ENCODE data around the gene USP40. TPM values are rescaled to one million over a fixed set of nuclear protein-coding genes. Genes with fewer than 3 reads are reported as not detected.

USP40 gene
- total RNA-seq, 1 experiment from 2014 or later = 10.3 TPM

DNA sequence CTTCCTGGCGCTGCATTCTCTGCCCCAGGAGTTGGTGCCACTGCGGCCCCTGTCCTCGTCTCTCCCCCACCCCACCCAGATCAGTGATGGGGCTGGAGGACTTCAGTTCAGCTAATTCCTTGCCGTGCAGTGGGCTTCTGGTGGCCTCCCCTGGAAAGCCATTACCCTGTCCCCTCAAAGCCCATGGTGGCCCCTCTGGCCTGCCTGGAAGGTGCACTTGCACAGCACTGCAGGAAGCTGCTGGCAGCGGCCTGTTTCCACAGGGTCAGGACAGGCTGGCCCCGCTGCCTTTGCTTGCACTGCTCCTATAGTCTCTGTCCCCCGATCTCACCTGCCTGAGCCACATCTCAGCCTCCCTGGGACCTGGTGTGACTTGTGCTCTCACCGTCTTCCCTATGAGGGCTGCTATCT, 105.1 kb downstream of the USP40 start (continued):
- TF ChIP-seq, protein P1, sequence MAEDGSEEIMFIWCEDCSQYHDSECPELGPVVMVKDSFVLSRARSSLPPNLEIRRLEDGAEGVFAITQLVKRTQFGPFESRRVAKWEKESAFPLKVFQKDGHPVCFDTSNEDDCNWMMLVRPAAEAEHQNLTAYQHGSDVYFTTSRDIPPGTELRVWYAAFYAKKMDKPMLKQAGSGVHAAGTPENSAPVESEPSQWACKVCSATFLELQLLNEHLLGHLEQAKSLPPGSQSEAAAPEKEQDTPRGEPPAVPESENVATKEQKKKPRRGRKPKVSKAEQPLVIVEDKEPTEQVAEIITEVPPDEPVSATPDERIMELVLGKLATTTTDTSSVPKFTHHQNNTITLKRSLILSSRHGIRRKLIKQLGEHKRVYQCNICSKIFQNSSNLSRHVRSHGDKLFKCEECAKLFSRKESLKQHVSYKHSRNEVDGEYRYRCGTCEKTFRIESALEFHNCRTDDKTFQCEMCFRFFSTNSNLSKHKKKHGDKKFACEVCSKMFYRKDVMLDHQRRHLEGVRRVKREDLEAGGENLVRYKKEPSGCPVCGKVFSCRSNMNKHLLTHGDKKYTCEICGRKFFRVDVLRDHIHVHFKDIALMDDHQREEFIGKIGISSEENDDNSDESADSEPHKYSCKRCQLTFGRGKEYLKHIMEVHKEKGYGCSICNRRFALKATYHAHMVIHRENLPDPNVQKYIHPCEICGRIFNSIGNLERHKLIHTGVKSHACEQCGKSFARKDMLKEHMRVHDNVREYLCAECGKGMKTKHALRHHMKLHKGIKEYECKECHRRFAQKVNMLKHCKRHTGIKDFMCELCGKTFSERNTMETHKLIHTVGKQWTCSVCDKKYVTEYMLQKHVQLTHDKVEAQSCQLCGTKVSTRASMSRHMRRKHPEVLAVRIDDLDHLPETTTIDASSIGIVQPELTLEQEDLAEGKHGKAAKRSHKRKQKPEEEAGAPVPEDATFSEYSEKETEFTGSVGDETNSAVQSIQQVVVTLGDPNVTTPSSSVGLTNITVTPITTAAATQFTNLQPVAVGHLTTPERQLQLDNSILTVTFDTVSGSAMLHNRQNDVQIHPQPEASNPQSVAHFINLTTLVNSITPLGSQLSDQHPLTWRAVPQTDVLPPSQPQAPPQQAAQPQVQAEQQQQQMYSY (CRISPR knock-in tag; IDR thresholded peaks at IDR 0.05) = no peak
- TF ChIP-seq, protein P2, sequence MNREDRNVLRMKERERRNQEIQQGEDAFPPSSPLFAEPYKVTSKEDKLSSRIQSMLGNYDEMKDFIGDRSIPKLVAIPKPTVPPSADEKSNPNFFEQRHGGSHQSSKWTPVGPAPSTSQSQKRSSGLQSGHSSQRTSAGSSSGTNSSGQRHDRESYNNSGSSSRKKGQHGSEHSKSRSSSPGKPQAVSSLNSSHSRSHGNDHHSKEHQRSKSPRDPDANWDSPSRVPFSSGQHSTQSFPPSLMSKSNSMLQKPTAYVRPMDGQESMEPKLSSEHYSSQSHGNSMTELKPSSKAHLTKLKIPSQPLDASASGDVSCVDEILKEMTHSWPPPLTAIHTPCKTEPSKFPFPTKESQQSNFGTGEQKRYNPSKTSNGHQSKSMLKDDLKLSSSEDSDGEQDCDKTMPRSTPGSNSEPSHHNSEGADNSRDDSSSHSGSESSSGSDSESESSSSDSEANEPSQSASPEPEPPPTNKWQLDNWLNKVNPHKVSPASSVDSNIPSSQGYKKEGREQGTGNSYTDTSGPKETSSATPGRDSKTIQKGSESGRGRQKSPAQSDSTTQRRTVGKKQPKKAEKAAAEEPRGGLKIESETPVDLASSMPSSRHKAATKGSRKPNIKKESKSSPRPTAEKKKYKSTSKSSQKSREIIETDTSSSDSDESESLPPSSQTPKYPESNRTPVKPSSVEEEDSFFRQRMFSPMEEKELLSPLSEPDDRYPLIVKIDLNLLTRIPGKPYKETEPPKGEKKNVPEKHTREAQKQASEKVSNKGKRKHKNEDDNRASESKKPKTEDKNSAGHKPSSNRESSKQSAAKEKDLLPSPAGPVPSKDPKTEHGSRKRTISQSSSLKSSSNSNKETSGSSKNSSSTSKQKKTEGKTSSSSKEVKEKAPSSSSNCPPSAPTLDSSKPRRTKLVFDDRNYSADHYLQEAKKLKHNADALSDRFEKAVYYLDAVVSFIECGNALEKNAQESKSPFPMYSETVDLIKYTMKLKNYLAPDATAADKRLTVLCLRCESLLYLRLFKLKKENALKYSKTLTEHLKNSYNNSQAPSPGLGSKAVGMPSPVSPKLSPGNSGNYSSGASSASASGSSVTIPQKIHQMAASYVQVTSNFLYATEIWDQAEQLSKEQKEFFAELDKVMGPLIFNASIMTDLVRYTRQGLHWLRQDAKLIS (CRISPR knock-in tag; IDR thresholded peaks at IDR 0.05; ENCODE audit: borderline replicate concordance) = no peak
- TF ChIP-seq ZBTB21 (CRISPR knock-in tag; IDR thresholded peaks at IDR 0.05; ENCODE audit: borderline replicate concordance) = no peak
- TF ChIP-seq, protein P3, sequence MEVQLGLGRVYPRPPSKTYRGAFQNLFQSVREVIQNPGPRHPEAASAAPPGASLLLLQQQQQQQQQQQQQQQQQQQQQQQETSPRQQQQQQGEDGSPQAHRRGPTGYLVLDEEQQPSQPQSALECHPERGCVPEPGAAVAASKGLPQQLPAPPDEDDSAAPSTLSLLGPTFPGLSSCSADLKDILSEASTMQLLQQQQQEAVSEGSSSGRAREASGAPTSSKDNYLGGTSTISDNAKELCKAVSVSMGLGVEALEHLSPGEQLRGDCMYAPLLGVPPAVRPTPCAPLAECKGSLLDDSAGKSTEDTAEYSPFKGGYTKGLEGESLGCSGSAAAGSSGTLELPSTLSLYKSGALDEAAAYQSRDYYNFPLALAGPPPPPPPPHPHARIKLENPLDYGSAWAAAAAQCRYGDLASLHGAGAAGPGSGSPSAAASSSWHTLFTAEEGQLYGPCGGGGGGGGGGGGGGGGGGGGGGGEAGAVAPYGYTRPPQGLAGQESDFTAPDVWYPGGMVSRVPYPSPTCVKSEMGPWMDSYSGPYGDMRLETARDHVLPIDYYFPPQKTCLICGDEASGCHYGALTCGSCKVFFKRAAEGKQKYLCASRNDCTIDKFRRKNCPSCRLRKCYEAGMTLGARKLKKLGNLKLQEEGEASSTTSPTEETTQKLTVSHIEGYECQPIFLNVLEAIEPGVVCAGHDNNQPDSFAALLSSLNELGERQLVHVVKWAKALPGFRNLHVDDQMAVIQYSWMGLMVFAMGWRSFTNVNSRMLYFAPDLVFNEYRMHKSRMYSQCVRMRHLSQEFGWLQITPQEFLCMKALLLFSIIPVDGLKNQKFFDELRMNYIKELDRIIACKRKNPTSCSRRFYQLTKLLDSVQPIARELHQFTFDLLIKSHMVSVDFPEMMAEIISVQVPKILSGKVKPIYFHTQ (CRISPR knock-in tag; IDR thresholded peaks at IDR 0.05) = no peak
- no peak for TF ChIP-seq PRRX2 (CRISPR knock-in tag; IDR thresholded peaks at IDR 0.05)
- TF ChIP-seq, protein P4, sequence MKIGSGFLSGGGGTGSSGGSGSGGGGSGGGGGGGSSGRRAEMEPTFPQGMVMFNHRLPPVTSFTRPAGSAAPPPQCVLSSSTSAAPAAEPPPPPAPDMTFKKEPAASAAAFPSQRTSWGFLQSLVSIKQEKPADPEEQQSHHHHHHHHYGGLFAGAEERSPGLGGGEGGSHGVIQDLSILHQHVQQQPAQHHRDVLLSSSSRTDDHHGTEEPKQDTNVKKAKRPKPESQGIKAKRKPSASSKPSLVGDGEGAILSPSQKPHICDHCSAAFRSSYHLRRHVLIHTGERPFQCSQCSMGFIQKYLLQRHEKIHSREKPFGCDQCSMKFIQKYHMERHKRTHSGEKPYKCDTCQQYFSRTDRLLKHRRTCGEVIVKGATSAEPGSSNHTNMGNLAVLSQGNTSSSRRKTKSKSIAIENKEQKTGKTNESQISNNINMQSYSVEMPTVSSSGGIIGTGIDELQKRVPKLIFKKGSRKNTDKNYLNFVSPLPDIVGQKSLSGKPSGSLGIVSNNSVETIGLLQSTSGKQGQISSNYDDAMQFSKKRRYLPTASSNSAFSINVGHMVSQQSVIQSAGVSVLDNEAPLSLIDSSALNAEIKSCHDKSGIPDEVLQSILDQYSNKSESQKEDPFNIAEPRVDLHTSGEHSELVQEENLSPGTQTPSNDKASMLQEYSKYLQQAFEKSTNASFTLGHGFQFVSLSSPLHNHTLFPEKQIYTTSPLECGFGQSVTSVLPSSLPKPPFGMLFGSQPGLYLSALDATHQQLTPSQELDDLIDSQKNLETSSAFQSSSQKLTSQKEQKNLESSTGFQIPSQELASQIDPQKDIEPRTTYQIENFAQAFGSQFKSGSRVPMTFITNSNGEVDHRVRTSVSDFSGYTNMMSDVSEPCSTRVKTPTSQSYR (CRISPR knock-in tag; IDR thresholded peaks at IDR 0.05) = no peak

DNA sequence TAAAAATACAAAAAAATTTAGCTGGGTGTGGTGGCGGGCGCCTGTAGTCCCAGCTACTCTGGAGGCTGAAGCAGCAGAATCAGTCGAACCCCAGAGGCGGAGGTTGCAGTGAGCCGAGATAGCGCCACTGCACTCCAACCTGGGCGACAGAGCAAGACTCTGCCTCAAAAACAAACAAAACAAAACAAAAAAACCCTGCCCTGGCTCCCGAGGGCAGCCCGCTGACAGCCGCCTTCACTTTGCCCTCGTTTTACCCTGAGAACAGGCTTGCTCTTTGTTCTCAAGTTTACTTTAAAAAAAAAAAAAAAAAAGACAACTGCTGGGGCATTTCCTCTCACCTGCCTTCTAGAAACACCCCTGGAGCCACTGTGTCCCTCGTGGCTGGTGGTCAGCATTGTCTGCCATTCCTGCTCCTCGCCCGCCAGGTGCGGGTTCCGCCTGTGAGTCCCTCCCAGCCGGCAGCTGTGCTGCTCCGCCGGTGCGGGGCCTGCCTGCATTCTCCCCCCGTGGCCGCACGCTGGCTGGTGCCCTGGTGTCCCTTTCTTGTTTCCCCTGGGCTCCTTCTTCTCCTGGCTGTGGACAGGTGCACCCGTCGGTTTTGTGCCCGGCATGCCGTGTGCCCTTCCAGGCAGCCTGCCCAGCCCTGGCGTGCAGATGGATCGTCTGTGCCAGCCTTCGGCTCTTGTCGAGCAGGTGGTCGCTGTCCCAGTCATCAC, 105.7 kb downstream of the USP40 start:
- ATAC-seq (no peak), DNase-seq (ENCODE audit: low spot score) (no peak)
- Mint-ChIP-seq H3K27ac (no peak overlapping the region), H3K9me3 (no peaks in the 10 kb centered on the region), H3K4me1 (no peaks in the 10 kb centered on the region), H3K27me3 (ENCODE audit: low read depth) (no peaks in the 10 kb centered on the region), H3K4me3 (no peak overlapping the region), H3K36me3 (peaks cover 28% of the 10 kb centered on the region)
- ChIA-PET CTCF (no interaction called here), POLR2A (no interaction called here)
- no peak for TF ChIP-seq SMAD3 (CRISPR knock-in tag; IDR thresholded peaks at IDR 0.05; ENCODE audit: borderline replicate concordance)
- no peak for TF ChIP-seq RORB (CRISPR knock-in tag; IDR thresholded peaks at IDR 0.05)
- TF ChIP-seq, protein P5, sequence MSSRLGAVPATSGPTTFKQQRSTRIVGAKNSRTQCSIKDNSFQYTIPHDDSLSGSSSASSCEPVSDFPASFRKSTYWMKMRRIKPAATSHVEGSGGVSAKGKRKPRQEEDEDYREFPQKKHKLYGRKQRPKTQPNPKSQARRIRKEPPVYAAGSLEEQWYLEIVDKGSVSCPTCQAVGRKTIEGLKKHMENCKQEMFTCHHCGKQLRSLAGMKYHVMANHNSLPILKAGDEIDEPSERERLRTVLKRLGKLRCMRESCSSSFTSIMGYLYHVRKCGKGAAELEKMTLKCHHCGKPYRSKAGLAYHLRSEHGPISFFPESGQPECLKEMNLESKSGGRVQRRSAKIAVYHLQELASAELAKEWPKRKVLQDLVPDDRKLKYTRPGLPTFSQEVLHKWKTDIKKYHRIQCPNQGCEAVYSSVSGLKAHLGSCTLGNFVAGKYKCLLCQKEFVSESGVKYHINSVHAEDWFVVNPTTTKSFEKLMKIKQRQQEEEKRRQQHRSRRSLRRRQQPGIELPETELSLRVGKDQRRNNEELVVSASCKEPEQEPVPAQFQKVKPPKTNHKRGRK (CRISPR knock-in tag; IDR thresholded peaks at IDR 0.05; ENCODE audit: borderline replicate concordance) = no peak
- TF ChIP-seq, protein P3 (CRISPR knock-in tag; IDR thresholded peaks at IDR 0.05) = no peak
- TF ChIP-seq ZNF671 (CRISPR knock-in tag; IDR thresholded peaks at IDR 0.05) = no peak
- TF ChIP-seq ELF4 (CRISPR knock-in tag; IDR thresholded peaks at IDR 0.05; ENCODE audit: low read depth) = no peak
- TF ChIP-seq, protein P6, sequence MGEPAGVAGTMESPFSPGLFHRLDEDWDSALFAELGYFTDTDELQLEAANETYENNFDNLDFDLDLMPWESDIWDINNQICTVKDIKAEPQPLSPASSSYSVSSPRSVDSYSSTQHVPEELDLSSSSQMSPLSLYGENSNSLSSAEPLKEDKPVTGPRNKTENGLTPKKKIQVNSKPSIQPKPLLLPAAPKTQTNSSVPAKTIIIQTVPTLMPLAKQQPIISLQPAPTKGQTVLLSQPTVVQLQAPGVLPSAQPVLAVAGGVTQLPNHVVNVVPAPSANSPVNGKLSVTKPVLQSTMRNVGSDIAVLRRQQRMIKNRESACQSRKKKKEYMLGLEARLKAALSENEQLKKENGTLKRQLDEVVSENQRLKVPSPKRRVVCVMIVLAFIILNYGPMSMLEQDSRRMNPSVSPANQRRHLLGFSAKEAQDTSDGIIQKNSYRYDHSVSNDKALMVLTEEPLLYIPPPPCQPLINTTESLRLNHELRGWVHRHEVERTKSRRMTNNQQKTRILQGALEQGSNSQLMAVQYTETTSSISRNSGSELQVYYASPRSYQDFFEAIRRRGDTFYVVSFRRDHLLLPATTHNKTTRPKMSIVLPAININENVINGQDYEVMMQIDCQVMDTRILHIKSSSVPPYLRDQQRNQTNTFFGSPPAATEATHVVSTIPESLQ (CRISPR knock-in tag; IDR thresholded peaks at IDR 0.05) = no peak
- TF ChIP-seq ZNF423 (CRISPR knock-in tag; IDR thresholded peaks at IDR 0.05) = no peak
